ENCODE data around the gene FAHD1.
A peak's percentile ranks its signal among the peaks of the same experiment; 100 is the strongest.

Gene FAHD1

GRCh38 chr16:1826691-1827573, at the start of gene FAHD1, which contains the start of gene HAGH:
Gene FAHD1, plus strand, starts transcription at chr16:1827206. Its CDS starts 33 bp downstream, at chr16:1827239.
Gene HAGH, minus strand, starts transcription at chr16:1826825. Its CDS starts 38 bp downstream, at chr16:1826787.
- peak; percentile 89 for DNase-seq (ENCODE audit: low spot score)

GRCh38 chr16:1777375-1778199, 49.4 kb upstream of the FAHD1 start:
- no peak for DNase-seq (ENCODE audit: low spot score)

GRCh38 chr16:1778200-1779179, 48.5 kb upstream of the FAHD1 start:
- DNase-seq (ENCODE audit: low spot score): no peak

GRCh38 chr16:1779234-1779701, 47.7 kb upstream of the FAHD1 start:
- no peak for DNase-seq (ENCODE audit: low spot score)

DNA sequence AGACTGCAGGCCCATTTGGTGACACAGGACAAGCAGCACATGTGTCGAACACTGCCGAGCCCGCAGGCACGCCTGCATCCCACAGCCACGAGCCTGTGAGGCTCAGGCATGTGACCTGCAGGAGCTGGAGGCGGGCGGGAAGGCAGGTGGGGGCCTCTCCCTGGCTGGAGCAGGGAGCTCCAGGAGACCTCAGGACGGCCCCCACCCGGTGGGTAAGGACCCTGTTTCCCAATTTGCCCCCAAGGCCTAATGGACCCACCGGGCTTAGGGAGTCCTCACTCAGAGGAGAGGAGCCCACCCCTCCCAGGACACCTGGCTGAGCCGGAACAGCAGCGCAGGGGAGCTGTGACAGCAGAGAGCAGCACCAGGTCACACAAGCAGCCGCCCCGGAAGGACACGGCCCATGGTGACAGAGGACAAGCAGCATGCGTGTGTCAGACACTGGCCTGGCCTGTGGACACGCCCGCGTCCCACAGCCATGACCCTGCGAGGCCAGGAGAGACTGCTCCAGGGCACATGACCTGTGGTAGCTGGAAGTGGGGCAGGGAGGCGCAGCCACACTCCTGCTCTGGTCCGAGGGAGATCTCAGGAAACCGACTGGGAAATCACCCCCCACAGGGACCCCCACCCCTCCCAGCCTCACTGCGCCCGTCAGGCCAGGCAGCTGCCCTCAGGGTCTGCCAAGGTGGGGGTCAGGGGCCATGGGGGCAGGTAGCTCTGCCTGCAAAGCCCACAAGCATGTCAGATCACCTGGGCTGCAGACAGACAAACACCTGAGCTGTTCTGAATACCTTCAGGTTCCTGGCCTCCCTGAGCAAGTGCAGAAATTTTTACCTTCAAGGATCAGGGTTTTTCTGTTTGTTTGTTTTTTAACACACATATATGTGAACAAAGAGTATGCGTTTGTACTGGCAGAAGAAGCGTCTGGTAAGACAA, 47.0 kb upstream of the FAHD1 start:
- DNase-seq (ENCODE audit: low spot score): no peak

DNA sequence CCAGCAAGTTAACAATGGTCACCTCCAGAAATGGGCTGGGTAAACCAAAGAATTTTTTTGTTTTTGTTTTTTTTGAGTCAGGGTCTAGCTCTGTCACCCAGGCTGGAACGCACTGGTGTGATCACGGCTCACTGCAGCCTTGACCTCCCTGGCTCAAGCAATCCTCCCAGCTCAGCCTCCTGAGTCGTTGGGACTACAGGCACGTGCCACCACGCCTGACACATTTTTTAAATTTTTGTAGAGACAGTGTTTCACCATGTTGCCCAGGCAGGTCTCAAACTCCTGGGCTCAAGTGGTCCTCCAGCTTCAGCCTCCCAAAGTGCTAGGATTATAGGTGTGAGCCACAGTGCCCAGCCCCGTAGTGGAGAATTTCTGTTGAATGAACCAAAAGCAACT, 46.3 kb upstream of the FAHD1 start:
- DNase-seq (ENCODE audit: low spot score): no peak

GRCh38 chr16:1781254-1781653, 45.8 kb upstream of the FAHD1 start:
- DNase-seq (ENCODE audit: low spot score): no peak

DNA sequence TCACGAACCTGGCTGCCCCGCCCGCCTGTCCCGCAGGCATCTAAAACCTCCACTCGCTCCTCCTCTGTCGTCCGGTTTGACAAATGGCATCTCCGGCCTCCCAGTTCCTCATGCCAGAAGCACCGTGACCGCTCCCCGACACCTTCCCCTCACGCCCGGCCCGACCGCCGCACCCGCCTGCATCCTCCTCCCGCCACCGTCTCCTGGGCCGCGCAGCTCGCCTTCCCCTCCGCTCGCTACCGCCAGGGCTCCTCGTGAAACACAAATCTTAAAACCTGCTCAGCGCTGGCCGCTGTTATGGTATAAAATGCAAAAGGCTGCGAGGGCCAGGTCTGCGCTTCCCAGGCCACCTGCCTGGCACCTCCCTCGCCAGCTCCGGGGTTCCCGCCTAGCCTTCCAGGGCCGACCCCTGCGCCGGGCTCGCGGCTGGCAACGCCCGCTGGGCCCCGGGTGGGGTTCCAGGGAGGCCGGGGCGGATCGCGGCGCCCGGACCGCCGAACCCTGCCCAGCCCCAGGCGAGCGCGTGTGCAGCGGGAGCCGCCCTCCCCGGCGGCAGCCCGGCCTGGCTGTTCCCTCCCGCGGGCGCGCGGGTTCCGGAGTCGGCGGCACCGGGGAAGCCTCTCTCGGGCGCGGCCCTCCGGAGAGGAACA, 45.1 kb upstream of the FAHD1 start:
- peak; percentile 51 for DNase-seq (ENCODE audit: low spot score)

- DNase-seq (ENCODE audit: low spot score): peak; percentile 100
Observed at GRCh38 chr16:1782408-1783264, 44.4 kb upstream of the FAHD1 start, which contains the start of the genes NUBP2 and SPSB3. Gene NUBP2, plus strand, starts transcription at chr16:1782960. Its CDS starts 61 bp downstream, at chr16:1783021. Gene SPSB3, minus strand, starts transcription at chr16:1782571. Its CDS starts 1,088 bp downstream, at chr16:1781483.

GRCh38 chr16:1784977-1785845, 41.8 kb upstream of the FAHD1 start:
- no peak for DNase-seq (ENCODE audit: low spot score)

DNA sequence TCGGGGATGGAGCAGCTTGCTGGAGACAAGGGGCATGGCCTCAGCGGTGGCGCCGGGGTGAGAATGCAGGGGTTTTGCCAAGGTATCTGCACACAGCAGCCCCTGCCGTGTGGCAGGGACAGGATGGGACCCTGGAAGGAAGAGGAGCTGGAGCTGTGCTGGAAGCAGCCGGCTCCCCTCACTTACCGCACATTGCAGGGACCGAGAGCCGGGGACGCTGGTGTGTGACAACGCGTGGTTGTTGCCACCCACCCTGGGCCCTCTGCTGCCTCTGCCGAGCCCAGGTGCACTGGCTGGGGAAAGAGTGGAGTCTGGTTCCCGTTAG, 41.2 kb upstream of the FAHD1 start:
- no peak for DNase-seq (ENCODE audit: low spot score)

DNA sequence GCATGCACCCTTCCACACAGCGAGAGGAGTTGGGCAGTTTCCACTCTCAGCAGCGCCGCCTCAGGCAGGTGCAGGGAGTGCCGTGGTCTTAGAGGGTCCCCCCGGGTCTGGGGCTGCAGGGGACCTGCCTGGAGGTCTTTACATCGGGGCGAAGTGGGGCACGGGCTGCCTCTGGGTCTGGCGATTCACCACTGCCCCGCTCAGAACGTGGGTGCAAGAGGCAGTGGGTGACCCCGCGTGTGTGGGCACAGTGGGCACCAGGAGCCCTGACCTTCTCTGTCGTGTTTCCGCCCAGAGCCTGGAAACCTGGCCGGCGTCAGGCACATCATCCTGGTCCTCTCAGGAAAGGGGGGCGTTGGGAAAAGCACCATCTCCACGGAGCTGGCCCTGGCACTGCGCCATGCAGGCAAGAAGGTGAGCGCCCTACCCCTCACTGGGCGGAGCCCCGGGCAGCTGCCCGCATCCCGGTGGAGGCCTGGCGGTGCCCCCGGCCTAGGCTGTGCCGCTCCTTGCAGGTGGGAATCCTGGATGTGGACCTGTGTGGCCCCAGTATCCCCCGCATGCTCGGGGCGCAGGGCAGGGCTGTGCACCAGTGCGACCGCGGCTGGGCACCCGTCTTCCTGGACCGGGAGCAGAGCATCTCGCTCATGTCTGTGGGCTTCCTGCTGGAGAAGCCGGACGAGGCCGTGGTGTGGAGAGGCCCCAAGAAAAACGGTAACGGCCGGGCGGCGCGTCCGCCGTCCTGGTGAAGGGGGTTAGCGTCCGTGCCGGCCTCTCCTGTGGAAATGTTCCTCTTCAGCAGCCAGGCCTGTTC, 40.6 kb upstream of the FAHD1 start:
- DNase-seq (ENCODE audit: low spot score): no peak

- DNase-seq (ENCODE audit: low spot score): no peak
Observed at GRCh38 chr16:1787056-1787321, 40.0 kb upstream of the FAHD1 start.

GRCh38 chr16:1787322-1788094, 39.5 kb upstream of the FAHD1 start:
- DNase-seq (ENCODE audit: low spot score): no peak

DNA sequence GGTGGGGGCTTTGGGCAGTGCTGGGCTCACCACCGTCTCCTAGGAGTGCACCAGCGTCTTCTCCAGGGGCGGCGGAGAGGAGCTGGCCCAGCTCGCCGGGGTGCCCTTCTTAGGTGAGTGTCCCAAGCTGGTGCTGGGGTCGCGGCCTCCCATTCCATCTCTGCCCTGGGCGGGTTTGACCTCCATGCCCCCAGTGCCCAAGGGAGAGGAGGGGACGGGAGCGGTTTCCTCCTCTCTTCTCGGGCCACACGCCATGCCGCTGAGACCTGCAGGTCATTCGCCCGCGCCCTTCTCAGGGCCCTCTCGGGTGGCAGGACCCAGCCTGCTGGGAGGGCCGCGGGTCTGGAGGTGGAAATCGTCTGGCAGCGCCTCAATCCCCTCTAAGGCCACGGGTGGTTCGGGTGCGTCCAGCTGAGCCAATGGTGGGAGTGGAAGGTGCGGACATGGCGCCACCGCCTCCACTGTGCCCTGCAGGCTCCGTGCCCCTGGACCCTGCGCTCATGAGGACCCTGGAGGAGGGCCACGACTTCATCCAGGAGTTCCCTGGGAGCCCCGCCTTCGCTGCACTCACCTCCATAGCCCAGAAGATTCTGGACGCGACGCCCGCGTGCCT, 38.8 kb upstream of the FAHD1 start:
- DNase-seq (ENCODE audit: low spot score): no peak

DNA sequence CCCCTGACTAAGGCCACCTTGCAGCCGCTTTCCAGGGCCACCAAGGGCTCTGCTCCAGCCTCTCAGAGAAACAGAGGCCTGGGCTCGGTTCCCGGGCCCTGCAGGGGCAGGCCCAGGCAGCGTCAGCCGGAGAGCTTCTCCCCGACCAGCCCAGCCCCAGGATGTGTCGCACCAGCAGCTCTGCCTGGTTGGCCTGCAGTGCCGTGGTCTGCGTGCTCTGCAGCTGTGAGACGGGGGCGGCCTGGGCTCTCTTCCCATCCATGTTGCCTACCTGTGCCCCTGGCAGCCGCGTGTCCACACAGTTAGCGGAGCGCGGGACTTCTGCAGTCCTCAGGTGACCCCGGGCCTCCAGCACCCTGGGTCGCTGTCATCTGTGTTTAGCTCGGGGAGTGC, 38.3 kb upstream of the FAHD1 start:
- no peak for DNase-seq (ENCODE audit: low spot score)

Measured in NAMALWA (cell line).